Lower lobe of right lung (tissue), 2 donors: ENCODE results near the gene CNN3. TPM values are rescaled to one million over a fixed set of nuclear protein-coding genes. Genes with fewer than 3 reads are reported as not detected.

Source experiments
- ATAC-seq, 2 donors: fragments of 200-7000 bp; cut with Tn5 transposase; one replicate each; pipeline ENCODE4 v1.9.1; 2020 to 2022; ENCODE audit warnings: mild to moderate bottlenecking in 2 of 2, moderate library complexity in 2 of 2
- DNase-seq: peaks from one replicate; pipeline ENCODE4 v3.0.0-alpha.2; 2020
- H3K27ac ChIP-seq: fragments of 200-600 bp; one replicate; pipeline ENCODE4 v1.8.0; 2022
- H3K27me3 ChIP-seq: fragments of 200-600 bp; one replicate; pipeline ENCODE4 v1.8.0; 2022; ENCODE audit warnings: low read depth
- H3K36me3 ChIP-seq: fragments of 200-600 bp; one replicate; pipeline ENCODE4 v1.8.0; 2022; ENCODE audit warnings: mild to moderate bottlenecking
- H3K4me1 ChIP-seq: fragments of 200-600 bp; one replicate; pipeline ENCODE4 v1.8.0; 2022
- H3K4me3 ChIP-seq: fragments of 200-600 bp; one replicate; pipeline ENCODE4 v1.8.0; 2022; ENCODE audit warnings: mild to moderate bottlenecking
- H3K9me3 ChIP-seq: fragments of 200-600 bp; one replicate; pipeline ENCODE4 v1.8.0; 2022
- CTCF ChIP-seq: fragments of 200-600 bp; IDR thresholded peaks from one replicate; pipeline ENCODE4 v1.8.0; 2022; ENCODE audit warnings: antibody characterized with exemption, mild to moderate bottlenecking
- intact Hi-C: fragments of 100-400 bp; cut with DNase I; formaldehyde crosslinking; loops from one replicate; pipeline ENCODE4 v1.11.0; 2022
- total RNA-seq: library from RNA; stranded (reverse); fragmentation: NEBNext Ultra II Directional; extraction: Animal tissue kit (Norgen Biotek cat#: 25700); gene quantifications from one replicate; pipeline ENCODE4 v1.2.1, GENCODE V29; 2021
- donor health status: DM: no; HTN: yes; CAD: no; lungs with severe emphysema.

The CNN3 gene
- total RNA-seq, 1 donor from 2014 or later, result 151 TPM

DNA sequence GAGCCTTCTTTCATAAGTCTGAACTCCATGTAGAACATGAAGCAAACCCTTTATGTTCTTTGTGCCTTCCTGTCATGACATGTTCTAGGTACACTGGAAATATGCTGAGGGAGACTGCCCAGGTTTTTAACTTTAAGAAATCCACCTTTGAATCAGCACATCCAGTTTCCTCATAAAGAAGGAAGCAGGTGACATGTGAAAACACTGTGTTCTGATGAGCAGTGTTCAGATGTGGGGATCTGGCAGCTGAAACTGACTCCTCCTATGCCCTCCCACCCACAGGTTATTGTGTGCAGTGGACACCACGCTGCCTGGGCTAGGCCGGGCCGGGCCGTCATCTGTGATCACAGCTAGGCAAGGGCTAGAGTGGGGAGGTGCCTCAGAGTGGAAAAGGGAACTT, 51.1 kb downstream of the CNN3 start:
- H3K4me3 ChIP-seq, result no peak overlapping the region
- TF ChIP-seq CTCF, result no peak
- H3K4me1 ChIP-seq, result no peaks in the 10 kb centered on the region
- intact Hi-C loops, result no loop called here
- no peaks in the 10 kb centered on the region for H3K9me3 ChIP-seq
- no peak overlapping the region for H3K27ac ChIP-seq
- H3K27me3 ChIP-seq, result no peaks in the 10 kb centered on the region
- no peak for DNase-seq
- ATAC-seq, result no peak
- H3K36me3 ChIP-seq, result no peaks in the 10 kb centered on the region

DNA sequence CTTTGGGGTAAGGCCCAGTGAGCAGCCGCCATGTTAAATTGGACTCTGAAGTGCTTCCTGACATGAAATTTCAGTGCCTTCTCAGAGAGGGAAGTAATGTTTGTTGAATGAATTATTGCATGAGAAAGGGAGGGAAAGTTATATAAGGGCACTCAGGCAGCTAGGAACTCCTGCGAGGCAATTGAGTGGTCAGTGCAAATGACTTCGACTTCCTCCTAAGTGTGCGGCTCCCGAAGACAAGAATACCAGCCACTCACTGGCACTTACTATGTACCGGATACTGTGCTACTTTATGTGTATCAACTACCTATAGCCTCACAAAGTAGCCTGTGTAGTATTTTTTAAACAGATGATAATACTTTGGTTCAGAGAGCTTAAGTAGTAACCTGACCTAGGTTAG, 52.5 kb downstream of the CNN3 start:
- peak; percentile 63 to 71 for ATAC-seq
- no peak overlapping the region for H3K27ac ChIP-seq
- intact Hi-C loops, result no loop called here
- no peaks in the 10 kb centered on the region for H3K9me3 ChIP-seq
- no peaks in the 10 kb centered on the region for H3K4me1 ChIP-seq
- DNase-seq, result no peak
- no peaks in the 10 kb centered on the region for H3K36me3 ChIP-seq
- no peaks in the 10 kb centered on the region for H3K27me3 ChIP-seq
- TF ChIP-seq CTCF, result no peak
- no peak overlapping the region for H3K4me3 ChIP-seq

GRCh38 chr1:94873520-94874351, 53.2 kb downstream of the CNN3 start:
- DNase-seq (no peak), ATAC-seq (no peak)
- intact Hi-C loops, result no loop called here
- Histone ChIP-seq H3K4me3 (no peak overlapping the region), H3K36me3 (no peaks in the 10 kb centered on the region), H3K27ac (no peak overlapping the region), H3K9me3 (no peaks in the 10 kb centered on the region), H3K27me3 (no peaks in the 10 kb centered on the region), H3K4me1 (no peaks in the 10 kb centered on the region)
- TF ChIP-seq CTCF, result no peak

DNA sequence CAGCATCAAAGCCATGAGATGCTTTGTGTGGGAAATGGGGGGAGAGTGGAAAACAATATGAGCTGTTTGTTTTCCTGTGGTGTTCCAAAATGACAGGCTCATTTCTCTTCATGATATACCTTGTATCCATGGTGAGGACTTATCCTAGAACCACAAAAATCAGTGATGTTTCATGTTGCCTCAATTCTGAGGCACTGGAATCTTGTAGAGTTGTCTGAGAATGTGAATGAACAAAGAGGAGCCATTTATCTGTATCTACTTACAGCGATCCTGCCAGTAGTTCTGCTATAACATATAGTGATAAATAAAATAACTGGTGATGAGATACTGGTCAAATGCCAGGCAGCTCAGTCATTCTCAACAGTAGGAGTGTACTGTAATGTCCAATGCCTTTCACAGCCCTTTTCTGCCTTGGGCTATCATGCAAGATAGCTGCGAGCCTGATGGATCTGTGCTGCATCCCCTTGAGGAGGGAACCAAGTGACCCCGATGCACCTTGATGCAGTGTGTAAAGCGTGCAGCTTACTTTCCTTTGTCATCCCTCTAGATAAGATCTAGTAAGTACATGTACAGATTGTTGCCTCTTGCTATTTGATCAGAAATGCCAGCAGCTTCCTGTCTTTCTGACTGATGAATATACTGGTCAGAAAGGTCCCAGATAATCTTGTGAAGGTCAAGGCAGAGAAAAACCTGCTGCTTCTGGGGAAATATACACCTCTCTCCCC, 54.0 kb downstream of the CNN3 start:
- Histone ChIP-seq H3K4me3 (no peak overlapping the region), H3K27ac (no peak overlapping the region), H3K4me1 (no peaks in the 10 kb centered on the region), H3K9me3 (no peaks in the 10 kb centered on the region), H3K36me3 (no peaks in the 10 kb centered on the region), H3K27me3 (no peaks in the 10 kb centered on the region)
- no peak for DNase-seq
- ATAC-seq, result no peak
- TF ChIP-seq CTCF, result no peak
- intact Hi-C loops, result no loop called here

DNA sequence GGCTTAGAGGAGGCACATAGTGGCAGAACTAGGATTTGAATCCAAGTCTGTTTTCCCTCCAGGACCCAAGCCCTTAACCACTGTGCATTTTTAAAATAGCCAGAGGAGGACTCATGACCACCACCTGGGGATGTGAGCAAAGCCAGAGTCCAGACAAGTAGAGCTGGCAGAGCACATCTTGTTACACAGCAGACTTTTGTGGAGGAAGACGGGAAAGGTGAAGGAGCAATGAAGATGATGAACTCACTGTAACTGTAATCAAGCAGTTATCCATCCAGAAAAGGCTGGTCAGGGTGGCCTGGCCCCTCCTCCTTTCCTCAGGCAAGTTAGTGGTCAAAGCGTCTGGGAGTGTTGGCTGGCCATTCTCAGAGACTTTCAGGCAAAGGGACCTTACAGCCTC, 55.9 kb downstream of the CNN3 start:
- no peaks in the 10 kb centered on the region for H3K4me1 ChIP-seq
- H3K27me3 ChIP-seq, result no peaks in the 10 kb centered on the region
- H3K4me3 ChIP-seq, result no peak overlapping the region
- no peak for TF ChIP-seq CTCF
- intact Hi-C loops, result no loop called here
- H3K27ac ChIP-seq, result no peak overlapping the region
- no peaks in the 10 kb centered on the region for H3K9me3 ChIP-seq
- no peak for DNase-seq
- ATAC-seq, result no peak
- H3K36me3 ChIP-seq, result no peaks in the 10 kb centered on the region
